ENCODE results near the gene DNM3. TPM values are rescaled to one million over a fixed set of nuclear protein-coding genes. Genes with fewer than 3 reads are reported as not detected.

DNM3 gene
- total and polyA plus RNA-seq, 5 experiments from 2014 or later = 0.36 to 2.3 (median 0.41) TPM

- DNase-seq (no peak), ATAC-seq (no peak)
- Mint-ChIP-seq H3K27ac (no peak overlapping the region), H3K9me3 (no peaks in the 10 kb centered on the region), H3K36me3 (no peaks in the 10 kb centered on the region), H3K4me3 (no peak overlapping the region), H3K4me1 (no peaks in the 10 kb centered on the region), H3K27me3 (no peaks in the 10 kb centered on the region)
- POLR2A ChIA-PET = no interaction called here
Observed at GRCh38 chr1:172139196-172139595, 297.9 kb downstream of the DNM3 start.

- H3K4me3 Mint-ChIP-seq = no peak overlapping the region
- no peaks in the 10 kb centered on the region for H3K36me3 Mint-ChIP-seq
- no peak for ATAC-seq
- peaks cover 0 to 4% (median 1%) of the 10 kb centered on the region in 4 donors for H3K4me1 Mint-ChIP-seq
- no peaks in the 10 kb centered on the region for H3K27me3 Mint-ChIP-seq
- no peak overlapping the region for H3K27ac Mint-ChIP-seq
- POLR2A ChIA-PET = no interaction called here
- no peak for DNase-seq
- H3K9me3 Mint-ChIP-seq = no peaks in the 10 kb centered on the region
Observed at GRCh38 chr1:172140072-172140471, 298.8 kb downstream of the DNM3 start.

- H3K9me3 Mint-ChIP-seq = no peaks in the 10 kb centered on the region
- H3K27me3 Mint-ChIP-seq = no peaks in the 10 kb centered on the region
- POLR2A ChIA-PET = no interaction called here
- ATAC-seq (no peak), DNase-seq (no peak)
- no peaks in the 10 kb centered on the region for H3K36me3 Mint-ChIP-seq
- no peak overlapping the region for H3K4me3 Mint-ChIP-seq
- peaks cover 0 to 6% (median 1%) of the 10 kb centered on the region in 4 donors for H3K4me1 Mint-ChIP-seq
- H3K27ac Mint-ChIP-seq = no peak overlapping the region
Observed at GRCh38 chr1:172140591-172140990, 299.3 kb downstream of the DNM3 start.

GRCh38 chr1:172141341-172141881, 300.1 kb downstream of the DNM3 start:
- H3K9me3 Mint-ChIP-seq = no peaks in the 10 kb centered on the region

GRCh38 chr1:172142324-172142723, 301.0 kb downstream of the DNM3 start:
- DNase-seq (no peak), ATAC-seq (no peak)
- Mint-ChIP-seq H3K27me3 (no peaks in the 10 kb centered on the region), H3K9me3 (no peaks in the 10 kb centered on the region), H3K4me1 (peaks cover 0 to 6% (median 1%) of the 10 kb centered on the region in 4 donors), H3K4me3 (no peak overlapping the region), H3K36me3 (no peaks in the 10 kb centered on the region), H3K27ac (no peak overlapping the region)
- POLR2A ChIA-PET = no interaction called here

More at GRCh38 chr1:172141341-172141881, 300.1 kb downstream of the DNM3 start:
- H3K36me3 Mint-ChIP-seq = no peaks in the 10 kb centered on the region
- POLR2A ChIA-PET = no interaction called here
- H3K27ac Mint-ChIP-seq = no peak overlapping the region
- H3K4me3 Mint-ChIP-seq = no peak overlapping the region
- no peaks in the 10 kb centered on the region for H3K27me3 Mint-ChIP-seq
- ATAC-seq (no peak), DNase-seq (no peak)
- H3K4me1 Mint-ChIP-seq = peaks cover 0 to 6% (median 1%) of the 10 kb centered on the region in 4 donors

DNA sequence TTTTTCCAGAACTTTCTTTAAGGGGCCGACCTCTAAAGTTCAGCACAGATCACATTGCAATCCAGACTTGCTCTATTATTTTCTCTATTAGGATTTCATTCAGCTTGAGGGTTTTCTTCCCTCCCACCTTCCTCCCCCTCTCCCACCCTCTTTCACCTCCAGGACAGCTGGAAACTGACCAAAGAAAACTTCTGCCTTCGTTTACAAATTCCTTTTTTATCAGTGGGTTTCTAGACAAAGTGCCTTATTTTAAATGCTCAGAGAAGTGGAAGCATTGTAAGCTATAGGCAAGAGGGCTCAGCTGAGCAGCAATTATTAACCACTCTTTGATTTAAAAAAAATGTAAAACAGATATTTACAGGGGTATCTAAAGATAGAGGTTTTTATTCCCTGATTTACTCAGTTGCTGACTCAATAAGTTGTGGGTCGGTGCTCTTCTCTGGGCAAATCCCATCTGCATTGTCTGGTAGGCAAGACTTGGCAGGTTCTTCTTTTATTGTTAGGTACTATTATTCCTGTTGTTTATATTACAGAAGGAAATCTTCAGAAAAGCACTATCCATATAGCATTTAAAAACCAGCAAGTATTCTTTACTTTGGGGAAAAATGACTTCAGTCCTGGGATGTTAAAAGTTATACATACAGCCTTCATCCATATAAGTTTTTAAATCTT, 302.2 kb downstream of the DNM3 start:
- H3K27me3 Mint-ChIP-seq = no peaks in the 10 kb centered on the region
- H3K36me3 Mint-ChIP-seq = no peaks in the 10 kb centered on the region
- ATAC-seq = no peak
- no peak overlapping the region for H3K27ac Mint-ChIP-seq
- H3K4me1 Mint-ChIP-seq = peaks cover 0 to 6% (median 1%) of the 10 kb centered on the region in 4 donors
- POLR2A ChIA-PET = interaction anchor here (1.2 kb wide), 1 partner anchor 41 kb away, joined by 4 read pairs; no protein-coding TSS in a partner anchor
- DNase-seq = no peak
- H3K9me3 Mint-ChIP-seq = no peaks in the 10 kb centered on the region
- H3K4me3 Mint-ChIP-seq = no peak overlapping the region

GRCh38 chr1:172144445-172145061, 303.3 kb downstream of the DNM3 start:
- Mint-ChIP-seq H3K4me3 (no peak overlapping the region), H3K27me3 (no peaks in the 10 kb centered on the region), H3K9me3 (no peaks in the 10 kb centered on the region), H3K4me1 (peaks cover 0 to 6% (median 1%) of the 10 kb centered on the region in 4 donors), H3K36me3 (no peaks in the 10 kb centered on the region), H3K27ac (no peak overlapping the region)
- ATAC-seq (no peak), DNase-seq (no peak)
- POLR2A ChIA-PET = no interaction called here

DNA sequence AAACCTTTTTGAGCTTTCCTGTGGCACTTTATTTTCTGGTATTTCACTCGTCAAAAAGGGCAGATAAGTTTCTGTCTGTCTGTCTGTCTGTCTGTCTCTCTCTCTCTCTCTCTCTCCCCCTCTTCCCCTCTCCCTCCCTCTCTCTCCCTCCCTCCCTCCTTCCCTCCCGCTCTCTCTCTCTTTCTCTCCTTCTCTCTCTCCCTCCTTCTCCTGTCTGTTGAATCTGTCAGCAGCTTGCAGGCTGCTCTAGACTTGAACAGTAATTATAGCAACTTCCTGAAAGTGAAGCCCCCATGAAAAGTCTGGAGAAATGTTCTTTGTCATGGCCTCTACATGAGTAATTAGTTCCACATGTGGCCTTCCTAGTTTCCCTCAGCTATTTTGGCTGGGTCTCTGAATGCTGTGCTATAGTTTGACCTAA, 303.9 kb downstream of the DNM3 start:
- Mint-ChIP-seq H3K36me3 (no peaks in the 10 kb centered on the region), H3K9me3 (no peaks in the 10 kb centered on the region), H3K4me3 (no peak overlapping the region), H3K27me3 (no peaks in the 10 kb centered on the region), H3K4me1 (peaks cover 0 to 6% (median 1%) of the 10 kb centered on the region in 4 donors), H3K27ac (no peak overlapping the region)
- no peak for ATAC-seq
- DNase-seq = no peak
- POLR2A ChIA-PET = no interaction called here

GRCh38 chr1:172145656-172146055, 304.4 kb downstream of the DNM3 start:
- ATAC-seq (no peak), DNase-seq (no peak)
- H3K4me3 Mint-ChIP-seq = no peak overlapping the region
- H3K36me3 Mint-ChIP-seq = no peaks in the 10 kb centered on the region
- H3K27me3 Mint-ChIP-seq = no peaks in the 10 kb centered on the region
- POLR2A ChIA-PET = no interaction called here
- no peak overlapping the region for H3K27ac Mint-ChIP-seq
- H3K4me1 Mint-ChIP-seq = peaks cover 0 to 6% (median 1%) of the 10 kb centered on the region in 4 donors
- no peaks in the 10 kb centered on the region for H3K9me3 Mint-ChIP-seq

- Mint-ChIP-seq H3K27ac (no peak overlapping the region), H3K4me1 (peaks cover 0 to 6% (median 1%) of the 10 kb centered on the region in 4 donors), H3K4me3 (no peak overlapping the region), H3K36me3 (no peaks in the 10 kb centered on the region), H3K9me3 (no peaks in the 10 kb centered on the region), H3K27me3 (no peaks in the 10 kb centered on the region)
- DNase-seq (no peak), ATAC-seq (no peak)
- POLR2A ChIA-PET = no interaction called here
Observed at GRCh38 chr1:172146141-172146850, 305.0 kb downstream of the DNM3 start.

GRCh38 chr1:172147541-172147940, 306.2 kb downstream of the DNM3 start:
- Mint-ChIP-seq H3K27ac (no peak overlapping the region), H3K9me3 (no peaks in the 10 kb centered on the region), H3K4me1 (peaks cover 0 to 6% (median 1%) of the 10 kb centered on the region in 4 donors), H3K27me3 (no peaks in the 10 kb centered on the region), H3K4me3 (no peak overlapping the region), H3K36me3 (peaks cover 0 to 2% (median 0%) of the 10 kb centered on the region in 3 donors)
- no peak for DNase-seq
- ATAC-seq = no peak
- POLR2A ChIA-PET = no interaction called here

DNA sequence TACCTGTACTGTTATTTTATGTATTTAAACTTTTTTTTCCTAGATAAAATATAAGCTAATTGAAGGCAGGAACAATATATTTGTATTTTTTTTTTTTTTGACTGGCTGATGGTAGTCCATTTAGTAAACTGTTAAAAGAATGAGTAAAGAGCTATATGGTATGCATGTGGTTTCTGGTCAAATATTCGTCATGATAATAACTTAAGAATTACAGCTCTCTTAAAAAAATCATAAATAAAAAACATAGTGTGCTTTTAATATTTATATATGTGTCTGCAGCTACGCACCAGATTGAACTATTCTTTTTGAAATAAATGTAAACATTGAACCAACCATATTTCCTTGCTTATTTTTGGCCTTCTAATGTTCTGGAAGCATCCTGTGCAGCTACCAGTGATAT, 306.9 kb downstream of the DNM3 start:
- POLR2A ChIA-PET = no interaction called here
- H3K4me1 Mint-ChIP-seq = peaks cover 0 to 6% (median 1%) of the 10 kb centered on the region in 4 donors
- H3K27ac Mint-ChIP-seq = no peak overlapping the region
- no peaks in the 10 kb centered on the region for H3K9me3 Mint-ChIP-seq
- H3K36me3 Mint-ChIP-seq = peaks cover 0 to 2% (median 0%) of the 10 kb centered on the region in 3 donors
- H3K4me3 Mint-ChIP-seq = no peak overlapping the region
- DNase-seq = no peak
- no peaks in the 10 kb centered on the region for H3K27me3 Mint-ChIP-seq
- ATAC-seq = no peak

GRCh38 chr1:172148707-172149106, 307.4 kb downstream of the DNM3 start:
- H3K4me3 Mint-ChIP-seq = no peak overlapping the region
- H3K4me1 Mint-ChIP-seq = peaks cover 0 to 6% (median 1%) of the 10 kb centered on the region in 4 donors
- H3K27ac Mint-ChIP-seq = no peak overlapping the region
- DNase-seq (no peak), ATAC-seq (no peak)
- H3K36me3 Mint-ChIP-seq = peaks cover 0 to 2% (median 0%) of the 10 kb centered on the region in 3 donors
- no peaks in the 10 kb centered on the region for H3K27me3 Mint-ChIP-seq
- POLR2A ChIA-PET = no interaction called here
- no peaks in the 10 kb centered on the region for H3K9me3 Mint-ChIP-seq
